HepG2 (cell line): ENCODE measurements around the gene VRK1. TPM values are rescaled to one million over a fixed set of nuclear protein-coding genes. Genes with fewer than 3 reads are reported as not detected.

Source experiments
- HMG20B ChIP-seq: conservative IDR thresholded peaks from 2 replicates; pipeline ENCODE4 v1.6.1; 2016; ENCODE audit warnings: missing genetic modification reagents, missing compliant biosample characterization
- JDP2 ChIP-seq: sonication (generic); formaldehyde crosslinking; IDR thresholded peaks from 2 replicates; pipeline ENCODE4 v1.8.1; 2022; ENCODE audit warnings: missing genetic modification reagents, borderline replicate concordance
- RFX5 ChIP-seq: IDR thresholded peaks from 2 replicates; pipeline ENCODE4 v1.6.1; 2011; ENCODE audit warnings: low read depth, low read length, improper control_type of control experiment
- TRIM24 ChIP-seq: sonication (generic); formaldehyde crosslinking; IDR thresholded peaks from 2 replicates; pipeline ENCODE4 v1.8.0; 2022; ENCODE audit warnings: mild to moderate bottlenecking, missing genetic modification reagents
- ZNF44 ChIP-seq: sonication (generic); formaldehyde crosslinking; IDR thresholded peaks from 2 replicates; pipeline ENCODE4 v1.5.1; 2020; ENCODE audit warnings: mild to moderate bottlenecking, missing genetic modification reagents
- polyA plus RNA-seq, 8 experiments: library from polyadenylated mRNA; depleted of rRNA in 3 of 8; stranded (reverse) in 7 of 8; unstranded in 1 of 8; fragments of >200 nt; fragmentation: Illumina TruSeq in 4 of 8; extraction: Trizol in 4 of 8; gene quantifications; 2 replicates each; pipeline versions ENCODE4 v1.2.1 to v1.2.3, GENCODE V29; 2011 to 2016; ENCODE audit warnings: low read depth in 4 of 8, missing spikeins in 1 of 8, mixed read lengths in 1 of 8; ENCODE audit not compliant: insufficient read depth in 1 of 8
- total RNA-seq, 5 experiments: library from RNA; depleted of rRNA; stranded (reverse); fragments of >200 nt; fragmentation: Illumina TruSeq; extraction: Trizol; gene quantifications; 2 replicates each; pipeline ENCODE4 v1.2.3, GENCODE V29; 2016; ENCODE audit warnings: low read depth in 1 of 5
- TF ChIP-seq, protein P1 (sequence below): sonication (generic); formaldehyde crosslinking; IDR thresholded peaks from 2 replicates; pipeline ENCODE4 v1.4.0; 2020; ENCODE audit warnings: mild to moderate bottlenecking, missing genetic modification reagents
- TF ChIP-seq, protein P2 (sequence below): sonication (generic); formaldehyde crosslinking; IDR thresholded peaks from 2 replicates; pipeline ENCODE4 v1.4.0; 2020; ENCODE audit warnings: missing genetic modification reagents

Gene VRK1
- total and polyA plus RNA-seq, 2 of the 13 experiments (the other 11 are each of a cell fraction or from before 2014, with no cell fraction given), result 7.9 to 51.3 TPM

GRCh38 chr14:96897184-96897583 is 100.0 kb downstream of the VRK1 start (continued):
- TF ChIP-seq, protein P1, sequence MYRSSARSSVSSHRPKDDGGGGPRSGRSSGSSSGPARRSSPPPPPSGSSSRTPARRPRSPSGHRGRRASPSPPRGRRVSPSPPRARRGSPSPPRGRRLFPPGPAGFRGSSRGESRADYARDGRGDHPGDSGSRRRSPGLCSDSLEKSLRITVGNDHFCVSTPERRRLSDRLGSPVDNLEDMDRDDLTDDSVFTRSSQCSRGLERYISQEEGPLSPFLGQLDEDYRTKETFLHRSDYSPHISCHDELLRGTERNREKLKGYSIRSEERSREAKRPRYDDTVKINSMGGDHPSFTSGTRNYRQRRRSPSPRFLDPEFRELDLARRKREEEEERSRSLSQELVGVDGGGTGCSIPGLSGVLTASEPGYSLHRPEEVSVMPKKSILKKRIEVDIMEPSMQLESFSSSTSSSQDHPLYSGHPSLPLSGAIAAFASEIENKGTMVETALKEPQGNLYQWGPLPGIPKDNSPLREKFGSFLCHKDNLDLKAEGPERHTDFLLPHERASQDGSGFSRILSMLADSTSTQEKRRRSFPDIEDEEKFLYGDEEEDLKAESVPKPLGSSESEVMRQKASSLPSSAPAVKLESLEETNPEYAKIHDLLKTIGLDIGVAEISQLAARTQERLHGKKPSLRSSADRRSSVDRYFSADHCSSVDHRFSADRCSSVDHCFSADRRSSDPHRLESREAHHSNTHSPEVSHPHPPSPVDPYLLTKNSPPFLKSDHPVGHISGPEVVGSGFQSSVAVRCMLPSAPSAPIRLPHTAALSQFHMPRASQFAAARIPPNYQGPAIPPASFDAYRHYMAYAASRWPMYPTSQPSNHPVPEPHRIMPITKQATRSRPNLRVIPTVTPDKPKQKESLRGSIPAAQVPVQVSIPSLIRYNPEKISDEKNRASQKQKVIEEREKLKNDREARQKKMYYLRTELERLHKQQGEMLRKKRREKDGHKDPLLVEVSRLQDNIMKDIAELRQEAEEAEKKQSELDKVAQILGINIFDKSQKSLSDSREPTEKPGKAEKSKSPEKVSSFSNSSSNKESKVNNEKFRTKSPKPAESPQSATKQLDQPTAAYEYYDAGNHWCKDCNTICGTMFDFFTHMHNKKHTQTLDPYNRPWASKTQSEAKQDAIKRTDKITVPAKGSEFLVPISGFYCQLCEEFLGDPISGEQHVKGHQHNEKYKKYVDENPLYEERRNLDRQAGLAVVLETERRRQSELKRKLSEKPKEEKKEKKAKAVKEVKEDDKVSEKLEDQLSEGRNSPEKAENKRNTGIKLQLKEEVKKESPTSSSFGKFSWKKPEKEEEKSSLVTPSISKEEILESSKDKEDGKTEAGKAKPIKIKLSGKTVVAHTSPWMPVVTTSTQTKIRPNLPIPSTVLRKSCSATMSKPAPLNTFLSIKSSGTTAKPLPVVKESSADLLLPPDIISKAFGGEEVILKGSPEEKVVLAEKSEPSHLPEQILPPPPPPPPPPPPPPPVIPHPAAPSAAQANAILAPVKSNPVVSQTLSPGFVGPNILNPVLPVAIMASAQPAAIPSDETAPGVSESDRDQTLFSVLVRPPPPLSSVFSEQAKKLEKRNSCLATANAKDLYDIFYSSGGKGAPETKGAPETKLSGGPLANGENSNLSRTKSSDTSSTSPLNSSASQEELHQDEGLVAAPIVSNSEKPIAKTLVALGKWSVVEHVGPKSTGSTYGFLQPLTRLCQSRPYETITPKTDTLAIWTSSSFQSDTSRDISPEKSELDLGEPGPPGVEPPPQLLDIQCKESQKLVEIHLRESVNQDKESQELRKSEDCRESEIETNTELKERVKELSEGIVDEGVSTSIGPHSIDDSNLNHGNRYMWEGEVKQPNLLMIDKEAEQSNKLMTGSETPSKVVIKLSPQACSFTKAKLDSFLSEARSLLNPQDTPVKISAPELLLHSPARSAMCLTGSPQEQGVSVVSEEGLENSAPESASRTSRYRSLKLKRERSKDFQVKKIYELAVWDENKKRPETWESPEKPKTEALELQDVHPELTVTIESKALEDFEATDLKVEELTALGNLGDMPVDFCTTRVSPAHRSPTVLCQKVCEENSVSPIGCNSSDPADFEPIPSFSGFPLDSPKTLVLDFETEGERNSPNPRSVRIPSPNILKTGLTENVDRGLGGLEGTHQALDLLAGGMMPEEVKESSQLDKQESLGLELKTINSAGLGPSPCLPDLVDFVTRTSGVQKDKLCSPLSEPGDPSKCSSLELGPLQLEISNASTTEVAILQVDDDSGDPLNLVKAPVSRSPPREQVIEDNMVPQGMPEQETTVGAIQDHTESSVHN, result no peak
- TF ChIP-seq HMG20B, result no peak
- TF ChIP-seq ZNF44 (CRISPR knock-in tag), result no peak
- TF ChIP-seq, protein P2, sequence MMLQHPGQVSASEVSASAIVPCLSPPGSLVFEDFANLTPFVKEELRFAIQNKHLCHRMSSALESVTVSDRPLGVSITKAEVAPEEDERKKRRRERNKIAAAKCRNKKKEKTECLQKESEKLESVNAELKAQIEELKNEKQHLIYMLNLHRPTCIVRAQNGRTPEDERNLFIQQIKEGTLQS (CRISPR knock-in tag), result no peak
- no peak for TF ChIP-seq RFX5
- TF ChIP-seq TRIM24, result no peak
- TF ChIP-seq JDP2 (CRISPR knock-in tag), result no peak
